Hematopoietic multipotent progenitor cell treated with erythropoietin and hydrocortisone succinate and interleukin-3 and kit ligand, for 6 days (in vitro differentiated cells): ENCODE data around the gene MLPH.

ENCODE experiments used
- DNase-seq: peaks from one replicate; pipeline ENCODE4 v3.0.0-alpha.2; 2015

MLPH gene

GRCh38 chr2:237458519-237458918 is 28.5 kb upstream of the MLPH start:
- no peak for DNase-seq

DNA sequence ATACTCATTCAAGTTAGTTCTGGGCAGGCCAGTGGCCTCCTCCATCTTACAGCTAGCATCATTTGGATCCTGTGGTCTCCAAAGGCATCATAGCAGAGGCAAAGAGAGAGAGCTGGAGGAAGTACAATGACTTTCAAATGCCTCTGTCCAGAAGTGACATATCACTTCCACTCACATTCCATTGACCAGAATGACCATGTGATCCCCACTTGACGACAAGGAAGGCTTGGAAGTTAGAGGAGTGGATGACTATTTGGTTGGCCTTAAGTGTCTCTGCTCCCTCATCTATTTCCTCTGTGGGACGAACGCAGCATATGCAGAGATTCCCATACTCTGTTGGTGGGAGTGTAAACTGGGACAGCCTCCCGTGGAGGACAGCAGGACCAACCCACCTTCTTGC is 27.8 kb upstream of the MLPH start:
- DNase-seq = no peak

DNA sequence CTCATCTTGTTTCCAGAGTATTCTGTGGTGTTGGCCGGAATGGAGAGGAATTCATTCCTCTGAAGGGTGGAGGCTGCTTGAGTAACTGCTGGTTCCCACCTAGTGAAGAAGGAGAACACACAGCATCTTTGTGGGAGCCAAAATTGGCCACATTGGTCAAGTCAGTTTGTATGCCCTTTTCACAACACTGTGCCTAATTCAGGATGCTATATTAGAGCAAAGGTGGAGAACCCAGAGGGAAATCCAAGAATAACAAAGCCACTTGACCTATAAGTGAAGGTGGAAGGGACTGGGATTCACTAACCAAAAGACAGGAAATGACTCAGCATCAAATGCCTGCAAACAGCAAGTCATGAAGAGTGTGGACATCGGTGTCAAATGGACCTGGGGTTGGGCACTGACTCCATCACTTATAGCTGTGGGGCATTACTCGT is 27.3 kb upstream of the MLPH start:
- DNase-seq = no peak

GRCh38 chr2:237464757-237465391 is 22.2 kb upstream of the MLPH start:
- no peak for DNase-seq

GRCh38 chr2:237465515-237466148 is 21.4 kb upstream of the MLPH start:
- no peak for DNase-seq

GRCh38 chr2:237466211-237466610 is 20.8 kb upstream of the MLPH start:
- DNase-seq = no peak

- DNase-seq = peak; percentile 26
Measured at GRCh38 chr2:237467447-237468179, 19.4 kb upstream of the MLPH start.

DNA sequence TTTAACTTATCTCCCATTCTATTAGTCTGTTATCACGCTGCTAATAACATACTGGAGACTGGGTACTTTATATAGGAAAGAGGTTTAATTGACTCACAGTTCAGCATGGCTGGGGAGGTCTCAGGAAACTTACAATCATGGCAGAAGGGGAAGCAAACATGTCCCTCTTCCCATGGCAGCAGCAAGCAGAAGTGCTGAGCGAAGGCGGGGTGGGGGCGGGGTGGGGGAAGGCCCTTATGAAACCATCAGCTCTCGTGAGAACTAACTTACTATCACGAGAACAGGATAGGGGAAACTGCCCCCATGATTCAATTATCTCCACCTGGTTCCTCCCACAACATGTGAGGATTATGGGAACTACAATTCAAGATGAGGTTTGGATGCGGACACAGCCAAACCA is 17.6 kb upstream of the MLPH start:
- peak; percentile 12 for DNase-seq

GRCh38 chr2:237469849-237470248 is 17.2 kb upstream of the MLPH start:
- DNase-seq = no peak

DNA sequence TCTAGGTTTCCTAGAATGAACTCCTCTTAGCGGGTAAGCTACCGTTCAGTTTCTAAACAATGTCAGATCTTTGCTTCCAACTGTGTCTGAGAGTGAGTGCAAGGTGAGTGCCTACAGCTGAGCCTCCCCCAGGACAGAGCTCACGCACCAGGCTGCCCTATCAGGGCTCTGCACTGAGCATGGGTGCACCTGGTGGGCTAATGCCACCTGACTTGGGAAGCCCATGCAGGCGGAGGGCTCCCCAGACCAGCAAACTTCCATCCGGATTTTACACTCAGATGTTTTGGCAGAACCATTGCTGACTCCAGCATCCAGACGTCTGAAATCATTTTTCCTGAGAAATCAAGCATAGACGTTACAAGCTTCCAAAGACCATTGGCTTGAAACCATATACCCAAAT is 16.1 kb upstream of the MLPH start:
- no peak for DNase-seq

- DNase-seq = peak; percentile 83
Measured at GRCh38 chr2:237471438-237472186, 15.4 kb upstream of the MLPH start.

DNA sequence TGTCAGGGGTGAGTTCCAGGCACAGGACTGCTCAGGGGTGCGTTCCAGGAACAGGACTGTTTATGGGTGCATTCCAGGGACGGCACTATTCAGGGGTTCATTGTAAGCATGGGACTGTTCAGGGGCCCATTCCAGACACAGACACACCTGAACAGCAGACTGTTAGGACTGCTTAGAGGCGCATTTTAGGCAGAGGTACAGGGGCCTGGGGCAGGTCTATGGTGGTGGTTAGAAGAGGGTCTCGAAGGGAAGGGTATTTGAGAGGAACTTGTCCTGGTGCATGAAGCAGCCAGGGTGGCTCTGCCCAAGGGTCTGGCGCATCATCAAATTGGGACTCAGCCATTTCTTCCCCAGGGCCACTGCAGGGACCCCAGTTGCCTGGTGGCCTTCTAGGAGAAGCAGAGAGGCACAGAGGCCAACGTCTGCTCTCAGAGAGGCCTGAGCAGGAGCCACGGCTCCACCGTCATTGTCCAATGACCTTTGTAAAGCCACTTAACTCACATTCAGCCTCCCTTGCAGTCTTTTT is 14.8 kb upstream of the MLPH start:
- DNase-seq = no peak

DNA sequence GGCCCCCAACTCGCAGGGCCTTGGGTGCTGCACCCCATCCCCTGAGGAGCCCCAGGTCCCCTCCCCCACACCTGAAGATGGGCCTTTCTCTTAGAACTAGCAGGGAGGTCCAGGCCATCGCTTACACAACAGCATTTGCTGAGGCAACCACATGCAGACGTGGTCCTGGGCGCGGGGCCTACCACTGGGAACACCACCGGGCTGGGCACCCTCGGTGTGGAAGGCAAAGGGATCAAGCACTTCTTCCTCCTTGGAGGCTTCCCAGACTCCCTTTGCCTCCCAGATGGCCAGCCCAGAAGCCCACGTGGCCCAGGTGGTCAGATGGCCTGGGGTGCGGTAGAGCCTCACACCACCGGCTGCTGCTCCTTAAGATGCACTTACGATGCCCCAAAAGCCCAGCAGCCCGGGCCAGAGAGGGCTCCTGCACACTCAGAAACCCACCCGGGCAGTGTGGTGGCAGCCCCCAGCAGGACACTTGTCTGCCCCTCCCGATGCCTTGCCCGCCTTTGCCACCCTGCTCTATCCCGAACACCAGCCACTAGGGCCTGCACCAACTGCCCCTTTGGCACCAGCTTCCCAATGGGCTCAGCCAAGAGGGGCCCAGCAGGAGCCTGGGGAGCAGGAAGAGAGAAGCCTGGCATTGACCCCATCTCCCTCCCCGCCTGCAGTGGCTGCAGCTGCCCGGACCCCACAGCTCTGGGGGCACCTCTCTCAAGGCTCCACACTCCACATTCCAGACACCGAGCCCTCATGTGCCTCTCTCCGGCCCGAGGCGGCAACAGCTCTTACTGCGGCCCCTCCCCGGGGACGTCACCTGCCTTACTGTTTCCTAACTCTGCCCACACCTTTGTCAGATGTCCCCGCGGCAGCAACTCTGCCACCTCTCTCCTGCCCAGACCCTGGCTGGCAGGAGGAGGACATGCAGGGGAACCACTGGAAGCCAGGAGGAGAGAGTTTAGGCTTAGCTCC is 13.9 kb upstream of the MLPH start:
- DNase-seq = no peak

- DNase-seq = peak; percentile 39
Measured at GRCh38 chr2:237473878-237474441, 13.1 kb upstream of the MLPH start.

GRCh38 chr2:237474442-237474911 is 12.6 kb upstream of the MLPH start:
- DNase-seq = no peak

DNA sequence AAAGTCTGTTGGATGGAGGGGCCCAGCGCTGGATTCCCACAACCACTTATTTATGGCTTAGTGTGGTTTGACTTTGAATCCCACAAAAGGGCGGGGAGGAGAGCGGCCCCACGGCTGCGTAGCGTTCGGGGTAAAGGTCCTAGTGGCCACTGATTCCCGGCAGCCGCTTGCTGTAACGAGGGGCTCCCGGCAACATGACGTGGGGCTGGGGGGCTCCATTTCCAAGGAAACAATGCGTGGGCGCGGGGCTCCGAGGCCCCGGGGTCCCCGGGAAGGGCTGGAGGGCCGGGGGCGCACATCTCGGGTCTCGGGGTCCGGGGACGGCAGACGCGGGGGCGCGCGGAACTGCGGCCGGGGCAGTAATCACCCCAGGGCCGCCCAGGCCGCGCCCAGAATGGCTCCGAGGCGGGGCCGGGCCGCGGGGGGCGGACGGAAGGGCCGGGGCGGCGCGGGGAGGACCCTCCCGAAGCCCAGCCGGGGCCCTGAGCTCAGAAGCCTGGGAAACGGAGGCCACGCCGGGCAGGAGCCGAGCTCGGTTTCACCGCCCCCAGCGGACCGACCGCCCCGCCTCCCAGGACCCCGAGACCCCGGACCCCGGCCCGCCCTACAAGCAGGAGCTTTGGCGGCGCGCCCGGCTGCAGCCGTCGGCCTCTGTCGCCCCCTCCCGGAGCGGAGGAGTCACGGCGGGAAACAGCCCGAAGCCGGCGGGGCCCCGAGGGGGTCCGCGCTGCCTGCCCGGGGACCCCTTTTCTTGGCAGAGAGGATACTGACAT is 11.9 kb upstream of the MLPH start:
- peak; percentile 86 for DNase-seq

GRCh38 chr2:237475704-237476141 is 11.3 kb upstream of the MLPH start:
- peak; percentile 35 for DNase-seq

DNA sequence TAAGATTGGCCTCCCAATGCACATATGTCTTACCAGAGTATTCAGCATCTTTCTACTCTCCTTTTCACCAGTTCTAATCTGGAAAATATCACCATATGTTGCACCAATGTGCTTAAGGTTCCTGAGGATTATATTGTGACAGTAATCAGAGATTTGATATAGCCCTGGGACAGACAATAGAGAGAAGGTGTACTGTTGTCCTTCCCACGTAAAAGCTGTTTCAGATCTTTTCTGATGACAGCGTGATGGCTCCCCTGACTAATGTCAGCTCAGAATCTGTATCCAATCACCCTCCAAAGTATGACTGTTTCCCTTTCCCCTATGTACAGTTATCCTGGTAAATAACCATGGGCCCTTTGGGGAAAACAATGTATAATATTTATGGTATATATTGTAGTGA is 9.0 kb upstream of the MLPH start:
- no peak for DNase-seq

DNA sequence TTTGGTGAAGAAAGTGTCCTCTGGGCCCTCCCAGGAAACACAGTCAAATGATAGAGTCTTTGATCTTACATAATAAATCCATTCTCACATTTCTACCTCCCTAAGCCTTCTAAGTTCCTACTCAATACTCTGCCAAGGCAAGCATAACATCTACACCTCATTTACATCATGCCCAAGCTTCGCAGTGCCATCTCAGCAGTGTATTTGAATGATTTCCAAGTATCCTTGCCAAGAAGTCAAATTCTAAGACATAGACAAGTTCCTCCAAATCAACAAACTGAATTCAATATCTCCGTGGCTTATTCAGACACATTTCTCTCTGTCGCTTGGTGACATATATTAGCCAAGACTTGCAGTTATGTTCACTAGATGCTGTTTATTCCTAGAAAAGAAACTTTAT is 8.1 kb upstream of the MLPH start:
- DNase-seq = no peak

DNA sequence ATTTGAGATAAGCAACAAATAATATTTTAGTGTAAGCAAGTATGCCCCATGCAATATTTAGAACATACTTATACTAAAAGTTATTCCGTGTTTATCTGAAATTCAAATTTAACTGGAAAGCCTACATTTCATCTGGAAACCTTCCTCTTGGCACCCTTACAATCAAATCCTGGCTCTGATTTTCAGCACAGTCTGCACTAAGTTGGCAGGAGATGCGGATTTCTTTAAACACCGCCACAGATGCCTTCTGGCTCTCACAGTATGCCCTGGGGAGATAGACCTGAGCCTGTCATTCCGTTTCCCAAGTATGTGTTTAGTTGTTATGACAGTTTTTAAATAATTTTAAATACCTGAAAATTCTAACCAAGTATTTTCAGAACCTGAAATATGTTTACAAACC is 7.3 kb upstream of the MLPH start:
- DNase-seq = no peak

DNA sequence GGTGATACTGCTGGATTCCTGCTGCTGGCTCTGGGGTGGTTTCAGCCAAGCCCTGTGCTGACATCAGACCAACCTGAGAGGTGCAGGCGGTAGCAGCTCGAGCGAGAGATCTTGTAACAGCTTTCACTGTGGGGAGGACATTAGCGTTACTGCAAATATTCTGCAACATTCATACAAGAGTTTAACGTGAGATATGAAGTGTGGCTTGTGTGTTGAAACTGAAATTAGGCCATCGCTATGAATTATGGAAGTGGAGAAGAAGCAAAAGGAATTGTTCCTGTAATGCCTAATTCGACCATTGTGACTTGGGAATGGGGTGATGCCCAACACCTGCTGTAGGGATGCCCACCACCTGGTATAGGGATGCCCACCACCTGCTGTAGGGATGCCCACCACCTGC is 6.5 kb upstream of the MLPH start:
- DNase-seq = no peak
